Panc1 (cell line): Measurements from ENCODE around the gene SCLY.

ENCODE experiments used
- CTCF ChIP-seq: fragments of 450-650 bp; IDR thresholded peaks from 2 replicates; pipeline ENCODE4 v1.5.1; 2017; ENCODE audit warnings: mild to moderate bottlenecking
- POLR2AphosphoS5 ChIP-seq: IDR thresholded peaks from 2 replicates; pipeline ENCODE4 v1.6.1; 2012; ENCODE audit warnings: mild to moderate bottlenecking, low read depth, low read length, moderate library complexity
- SIN3A ChIP-seq: IDR thresholded peaks from 2 replicates; pipeline ENCODE4 v1.6.1; 2012; ENCODE audit warnings: low read depth, mild to moderate bottlenecking, low read length, moderate library complexity, borderline replicate concordance; ENCODE audit not compliant: insufficient read depth

GRCh38 chr2:238140721-238141540, 80.1 kb downstream of the SCLY start:
- no peak for TF ChIP-seq CTCF
- TF ChIP-seq POLR2AphosphoS5, result no peak
- no peak for TF ChIP-seq SIN3A
